PFSK-1 (cell line): Measurements from ENCODE around the gene BABAM2.

Experiments
- POLR2AphosphoS5 ChIP-seq: IDR thresholded peaks from 2 replicates; pipeline ENCODE4 v1.6.1; 2012; ENCODE audit warnings: low read depth, mild to moderate bottlenecking, control low read depth, low read length, moderate library complexity
- REST ChIP-seq, 2 experiments: IDR thresholded peaks; 2 replicates each; pipeline versions ENCODE4 v1.6.1 to v1.8.0; 2011 to 2012; ENCODE audit warnings: low read depth in 2 of 2, low read length in 2 of 2, control low read depth in 1 of 2, inconsistent platforms in 1 of 2, mild to moderate bottlenecking in 1 of 2, moderate library complexity in 1 of 2; ENCODE audit not compliant: insufficient read depth in 1 of 2
- SIN3A ChIP-seq: IDR thresholded peaks from 2 replicates; pipeline ENCODE4 v1.6.1; 2012; ENCODE audit warnings: mild to moderate bottlenecking, low read length, moderate library complexity, borderline replicate concordance; ENCODE audit not compliant: insufficient read depth
- TAF1 ChIP-seq: IDR thresholded peaks from 2 replicates; pipeline ENCODE4 v1.6.1; 2012; ENCODE audit warnings: low read length, control low read depth, borderline replicate concordance; ENCODE audit not compliant: insufficient read depth

DNA sequence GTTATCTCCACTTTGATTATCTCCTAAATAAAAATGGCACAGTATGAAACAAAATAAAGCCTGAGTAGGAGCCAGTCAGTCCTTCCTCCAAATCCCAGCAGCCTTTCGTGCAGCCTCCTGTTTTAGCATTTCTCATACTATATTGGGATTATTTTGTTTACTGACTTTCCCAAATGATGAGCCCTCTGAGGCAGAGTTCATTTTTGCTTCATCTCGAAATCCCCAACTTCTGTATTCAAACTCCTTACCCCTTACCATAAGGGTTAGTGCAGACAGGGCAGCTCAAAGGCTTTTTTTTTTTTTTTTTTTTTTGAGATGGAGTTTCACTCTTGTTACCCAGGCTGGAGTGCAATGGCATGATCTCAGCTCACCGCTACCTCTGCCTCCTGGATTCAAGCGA is 388.8 kb downstream of the BABAM2 start:
- TF ChIP-seq REST (IDR thresholded peaks at IDR 0.05; ENCODE audit: insufficient read depth in 1 of 2, low read depth in 2 of 2, low read length in 2 of 2) (no peak), TAF1 (no peak), POLR2AphosphoS5 (no peak), SIN3A (no peak)
